HepG2 (cell line): ENCODE results near the gene SEMA3B. TPM values are rescaled to one million over a fixed set of nuclear protein-coding genes. Genes with fewer than 3 reads are reported as not detected.

ENCODE experiments used
- CHD2 ChIP-seq: IDR thresholded peaks from 2 replicates; pipeline ENCODE4 v1.6.1; 2011; ENCODE audit warnings: low read depth, low read length, improper control_type of control experiment
- ESRRA ChIP-seq: sonication (generic); formaldehyde crosslinking; IDR thresholded peaks from 2 replicates; pipeline ENCODE4 v1.5.1; 2020; ENCODE audit warnings: mild to moderate bottlenecking, low read depth, missing genetic modification reagents
- GPN1 ChIP-seq: sonication (generic); formaldehyde crosslinking; IDR thresholded peaks from 2 replicates; pipeline ENCODE4 v1.5.1; 2020; ENCODE audit warnings: missing genetic modification reagents, borderline replicate concordance
- IRX3 ChIP-seq: sonication (generic); formaldehyde crosslinking; IDR thresholded peaks from 2 replicates; pipeline ENCODE4 v1.8.1; 2023; ENCODE audit warnings: mild to moderate bottlenecking, low read depth, missing genetic modification reagents, borderline replicate concordance
- MAFF ChIP-seq: IDR thresholded peaks from 2 replicates; pipeline ENCODE4 v1.6.1; 2011; ENCODE audit warnings: low read depth, low read length, improper control_type of control experiment
- NCOA2 ChIP-seq: sonication (generic); formaldehyde crosslinking; IDR thresholded peaks from 2 replicates; pipeline ENCODE4 v1.8.0; 2022; ENCODE audit warnings: inconsistent platforms
- TBX2 ChIP-seq: sonication (generic); formaldehyde crosslinking; IDR thresholded peaks from 2 replicates; pipeline ENCODE4 v1.5.0; 2020; ENCODE audit warnings: missing genetic modification reagents, mild to moderate bottlenecking, borderline replicate concordance
- ZBTB1 ChIP-seq: sonication (generic); formaldehyde crosslinking; IDR thresholded peaks from 2 replicates; pipeline ENCODE4 v1.4.0; 2020; ENCODE audit warnings: missing genetic modification reagents, borderline replicate concordance
- ZBTB21 ChIP-seq: sonication (generic); formaldehyde crosslinking; IDR thresholded peaks from 2 replicates; pipeline ENCODE4 v1.4.0; 2020; ENCODE audit warnings: missing genetic modification reagents
- ZFYVE20 ChIP-seq: sonication (generic); formaldehyde crosslinking; IDR thresholded peaks from 2 replicates; pipeline ENCODE4 v1.8.0; 2023; ENCODE audit warnings: low read depth, mild to moderate bottlenecking, moderate library complexity, missing genetic modification reagents, borderline replicate concordance
- ZNF205 ChIP-seq: IDR thresholded peaks from 2 replicates; pipeline ENCODE4 v1.6.1; 2018; ENCODE audit warnings: missing biosample characterization, missing genetic modification reagents
- ZNF747 ChIP-seq: sonication (generic); formaldehyde crosslinking; IDR thresholded peaks from 2 replicates; pipeline ENCODE4 v1.8.1; 2023; ENCODE audit warnings: missing genetic modification reagents, mild to moderate bottlenecking, borderline replicate concordance
- ZSCAN22 ChIP-seq: sonication (generic); formaldehyde crosslinking; IDR thresholded peaks from 2 replicates; pipeline ENCODE4 v1.4.0; 2020; ENCODE audit warnings: mild to moderate bottlenecking, missing genetic modification reagents
- polyA plus RNA-seq, 8 experiments: library from polyadenylated mRNA; depleted of rRNA in 3 of 8; stranded (reverse) in 7 of 8; unstranded in 1 of 8; fragments of >200 nt; fragmentation: Illumina TruSeq in 4 of 8; extraction: Trizol in 4 of 8; gene quantifications; 2 replicates each; pipeline versions ENCODE4 v1.2.1 to v1.2.3, GENCODE V29; 2011 to 2016; ENCODE audit warnings: low read depth in 4 of 8, missing spikeins in 1 of 8, mixed read lengths in 1 of 8; ENCODE audit not compliant: insufficient read depth in 1 of 8
- total RNA-seq, 5 experiments: library from RNA; depleted of rRNA; stranded (reverse); fragments of >200 nt; fragmentation: Illumina TruSeq; extraction: Trizol; gene quantifications; 2 replicates each; pipeline ENCODE4 v1.2.3, GENCODE V29; 2016; ENCODE audit warnings: low read depth in 1 of 5
- TF ChIP-seq, protein P1 (sequence below): sonication (generic); formaldehyde crosslinking; IDR thresholded peaks from 2 replicates; pipeline ENCODE4 v1.9.0; 2022; ENCODE audit warnings: low read depth, missing genetic modification reagents
- TF ChIP-seq, protein P2 (sequence below): sonication (generic); formaldehyde crosslinking; IDR thresholded peaks from 2 replicates; pipeline ENCODE4 v1.5.0; 2020; ENCODE audit warnings: mild to moderate bottlenecking, missing genetic modification reagents
- TF ChIP-seq, protein P3 (sequence below): sonication (generic); formaldehyde crosslinking; IDR thresholded peaks from 2 replicates; pipeline ENCODE4 v1.9.0; 2022; ENCODE audit warnings: missing genetic modification reagents, mild to moderate bottlenecking, borderline replicate concordance
- TF ChIP-seq, protein P4 (sequence below): sonication (generic); formaldehyde crosslinking; IDR thresholded peaks from 2 replicates; pipeline ENCODE4 v1.5.1; 2020; ENCODE audit warnings: mild to moderate bottlenecking, missing genetic modification reagents, moderate library complexity
- TF ChIP-seq, protein P5 (sequence below): sonication (generic); formaldehyde crosslinking; IDR thresholded peaks from 2 replicates; pipeline ENCODE4 v1.5.1; 2020; ENCODE audit warnings: mild to moderate bottlenecking, moderate library complexity, missing genetic modification reagents
- TF ChIP-seq, protein P6 (sequence below): sonication (generic); formaldehyde crosslinking; IDR thresholded peaks from 2 replicates; pipeline ENCODE4 v1.5.1; 2020; ENCODE audit warnings: missing genetic modification reagents, mild to moderate bottlenecking, borderline replicate concordance

The SEMA3B gene
- total and polyA plus RNA-seq, 2 of the 13 experiments (the other 11 are each of a cell fraction or from before 2014, with no cell fraction given): 93.2 to 158 TPM

DNA sequence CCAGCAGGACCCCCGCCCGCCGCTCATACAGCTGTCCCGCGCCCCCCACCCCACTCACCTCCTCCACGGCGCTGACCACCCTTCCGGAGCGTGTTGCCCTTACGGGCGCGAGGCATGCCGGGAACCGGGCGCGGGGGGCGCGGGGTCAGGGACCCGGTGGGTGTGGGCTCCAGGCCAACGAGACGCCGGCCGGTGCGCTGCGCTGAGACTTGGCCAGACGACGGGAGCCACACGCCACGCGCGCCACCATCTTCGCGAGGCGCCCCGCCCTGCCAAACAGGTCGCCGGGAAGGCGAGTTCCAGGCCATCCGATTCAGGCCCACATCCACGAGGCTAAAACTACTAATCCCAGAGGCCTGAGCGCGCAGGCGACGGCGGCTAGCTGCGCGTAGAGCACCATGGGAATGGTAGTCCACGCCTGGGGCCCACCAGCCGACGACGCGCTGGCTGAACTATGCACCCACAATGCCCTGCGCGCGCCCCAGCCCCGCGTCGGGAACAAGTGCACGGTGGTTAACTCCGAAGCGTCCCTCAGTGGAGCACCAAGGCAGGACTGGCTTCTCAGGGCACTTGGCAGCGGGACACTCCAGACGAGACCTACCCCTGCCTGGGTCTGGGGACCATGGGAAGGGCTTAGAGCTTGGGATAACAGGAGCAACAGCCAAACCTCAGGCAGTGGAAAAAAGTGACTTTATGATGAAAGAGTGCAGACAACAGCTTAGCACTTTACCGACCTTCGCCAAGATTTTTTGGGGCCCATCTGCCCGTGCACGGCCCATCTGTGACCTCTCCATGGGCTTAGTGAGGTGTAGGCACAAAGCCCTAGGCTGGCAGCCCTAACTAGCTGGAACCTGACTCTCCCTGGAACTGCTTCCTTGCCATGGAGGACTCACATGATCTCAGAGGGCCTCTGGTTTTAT, 23.5 kb downstream of the SEMA3B start, which contains the start of gene IFRD2 (continued):
- no peak for TF ChIP-seq ZBTB1
- no peak for TF ChIP-seq ZBTB21
- TF ChIP-seq IRX3 (CRISPR knock-in tag): peak; percentile 48; the same call in 1 of the 2 replicates
- TF ChIP-seq, protein P1, sequence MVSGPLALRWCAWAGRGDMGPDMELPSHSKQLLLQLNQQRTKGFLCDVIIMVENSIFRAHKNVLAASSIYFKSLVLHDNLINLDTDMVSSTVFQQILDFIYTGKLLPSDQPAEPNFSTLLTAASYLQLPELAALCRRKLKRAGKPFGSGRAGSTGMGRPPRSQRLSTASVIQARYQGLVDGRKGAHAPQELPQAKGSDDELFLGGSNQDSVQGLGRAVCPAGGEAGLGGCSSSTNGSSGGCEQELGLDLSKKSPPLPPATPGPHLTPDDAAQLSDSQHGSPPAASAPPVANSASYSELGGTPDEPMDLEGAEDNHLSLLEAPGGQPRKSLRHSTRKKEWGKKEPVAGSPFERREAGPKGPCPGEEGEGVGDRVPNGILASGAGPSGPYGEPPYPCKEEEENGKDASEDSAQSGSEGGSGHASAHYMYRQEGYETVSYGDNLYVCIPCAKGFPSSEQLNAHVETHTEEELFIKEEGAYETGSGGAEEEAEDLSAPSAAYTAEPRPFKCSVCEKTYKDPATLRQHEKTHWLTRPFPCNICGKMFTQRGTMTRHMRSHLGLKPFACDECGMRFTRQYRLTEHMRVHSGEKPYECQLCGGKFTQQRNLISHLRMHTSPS (CRISPR knock-in tag): no peak
- peak; percentile 28; the same call in 1 of the 2 replicates for TF ChIP-seq ZNF747 (CRISPR knock-in tag)
- TF ChIP-seq ESRRA (CRISPR knock-in tag): peak; percentile 71
- TF ChIP-seq, protein P2, sequence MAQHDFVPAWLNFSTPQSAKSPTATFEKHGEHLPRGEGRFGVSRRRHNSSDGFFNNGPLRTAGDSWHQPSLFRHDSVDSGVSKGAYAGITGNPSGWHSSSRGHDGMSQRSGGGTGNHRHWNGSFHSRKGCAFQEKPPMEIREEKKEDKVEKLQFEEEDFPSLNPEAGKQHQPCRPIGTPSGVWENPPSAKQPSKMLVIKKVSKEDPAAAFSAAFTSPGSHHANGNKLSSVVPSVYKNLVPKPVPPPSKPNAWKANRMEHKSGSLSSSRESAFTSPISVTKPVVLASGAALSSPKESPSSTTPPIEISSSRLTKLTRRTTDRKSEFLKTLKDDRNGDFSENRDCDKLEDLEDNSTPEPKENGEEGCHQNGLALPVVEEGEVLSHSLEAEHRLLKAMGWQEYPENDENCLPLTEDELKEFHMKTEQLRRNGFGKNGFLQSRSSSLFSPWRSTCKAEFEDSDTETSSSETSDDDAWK (CRISPR knock-in tag): no peak
- TF ChIP-seq, protein P3, sequence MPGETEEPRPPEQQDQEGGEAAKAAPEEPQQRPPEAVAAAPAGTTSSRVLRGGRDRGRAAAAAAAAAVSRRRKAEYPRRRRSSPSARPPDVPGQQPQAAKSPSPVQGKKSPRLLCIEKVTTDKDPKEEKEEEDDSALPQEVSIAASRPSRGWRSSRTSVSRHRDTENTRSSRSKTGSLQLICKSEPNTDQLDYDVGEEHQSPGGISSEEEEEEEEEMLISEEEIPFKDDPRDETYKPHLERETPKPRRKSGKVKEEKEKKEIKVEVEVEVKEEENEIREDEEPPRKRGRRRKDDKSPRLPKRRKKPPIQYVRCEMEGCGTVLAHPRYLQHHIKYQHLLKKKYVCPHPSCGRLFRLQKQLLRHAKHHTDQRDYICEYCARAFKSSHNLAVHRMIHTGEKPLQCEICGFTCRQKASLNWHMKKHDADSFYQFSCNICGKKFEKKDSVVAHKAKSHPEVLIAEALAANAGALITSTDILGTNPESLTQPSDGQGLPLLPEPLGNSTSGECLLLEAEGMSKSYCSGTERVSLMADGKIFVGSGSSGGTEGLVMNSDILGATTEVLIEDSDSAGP (CRISPR knock-in tag): peak; percentile 89
- TF ChIP-seq NCOA2: 0 out of 2 replicates have a peak, but pooled peaks have one; percentile 11
- TF ChIP-seq ZFYVE20 (CRISPR knock-in tag): no peak
- no peak for TF ChIP-seq ZSCAN22 (CRISPR knock-in tag)
- TF ChIP-seq, protein P4, sequence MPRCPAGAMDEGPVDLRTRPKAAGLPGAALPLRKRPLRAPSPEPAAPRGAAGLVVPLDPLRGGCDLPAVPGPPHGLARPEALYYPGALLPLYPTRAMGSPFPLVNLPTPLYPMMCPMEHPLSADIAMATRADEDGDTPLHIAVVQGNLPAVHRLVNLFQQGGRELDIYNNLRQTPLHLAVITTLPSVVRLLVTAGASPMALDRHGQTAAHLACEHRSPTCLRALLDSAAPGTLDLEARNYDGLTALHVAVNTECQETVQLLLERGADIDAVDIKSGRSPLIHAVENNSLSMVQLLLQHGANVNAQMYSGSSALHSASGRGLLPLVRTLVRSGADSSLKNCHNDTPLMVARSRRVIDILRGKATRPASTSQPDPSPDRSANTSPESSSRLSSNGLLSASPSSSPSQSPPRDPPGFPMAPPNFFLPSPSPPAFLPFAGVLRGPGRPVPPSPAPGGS (CRISPR knock-in tag): peak; percentile 76; the same call in 1 of the 2 replicates
- TF ChIP-seq CHD2: peak; percentile 74; the same call in 1 of the 2 replicates
- TF ChIP-seq ZNF205 (CRISPR knock-in tag): no peak
- TF ChIP-seq, protein P5, sequence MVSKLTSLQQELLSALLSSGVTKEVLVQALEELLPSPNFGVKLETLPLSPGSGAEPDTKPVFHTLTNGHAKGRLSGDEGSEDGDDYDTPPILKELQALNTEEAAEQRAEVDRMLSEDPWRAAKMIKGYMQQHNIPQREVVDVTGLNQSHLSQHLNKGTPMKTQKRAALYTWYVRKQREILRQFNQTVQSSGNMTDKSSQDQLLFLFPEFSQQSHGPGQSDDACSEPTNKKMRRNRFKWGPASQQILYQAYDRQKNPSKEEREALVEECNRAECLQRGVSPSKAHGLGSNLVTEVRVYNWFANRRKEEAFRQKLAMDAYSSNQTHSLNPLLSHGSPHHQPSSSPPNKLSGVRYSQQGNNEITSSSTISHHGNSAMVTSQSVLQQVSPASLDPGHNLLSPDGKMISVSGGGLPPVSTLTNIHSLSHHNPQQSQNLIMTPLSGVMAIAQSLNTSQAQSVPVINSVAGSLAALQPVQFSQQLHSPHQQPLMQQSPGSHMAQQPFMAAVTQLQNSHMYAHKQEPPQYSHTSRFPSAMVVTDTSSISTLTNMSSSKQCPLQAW (CRISPR knock-in tag): peak; percentile 97
- TF ChIP-seq GPN1: no peak; the same call in 1 of the 2 replicates
- peak; percentile 80; the same call in 1 of the 2 replicates for TF ChIP-seq TBX2 (CRISPR knock-in tag)
- TF ChIP-seq MAFF: no peak
- TF ChIP-seq, protein P6, sequence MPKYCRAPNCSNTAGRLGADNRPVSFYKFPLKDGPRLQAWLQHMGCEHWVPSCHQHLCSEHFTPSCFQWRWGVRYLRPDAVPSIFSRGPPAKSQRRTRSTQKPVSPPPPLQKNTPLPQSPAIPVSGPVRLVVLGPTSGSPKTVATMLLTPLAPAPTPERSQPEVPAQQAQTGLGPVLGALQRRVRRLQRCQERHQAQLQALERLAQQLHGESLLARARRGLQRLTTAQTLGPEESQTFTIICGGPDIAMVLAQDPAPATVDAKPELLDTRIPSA (CRISPR knock-in tag): no peak
